Esophagus (tissue), 2 donors: Measurements from ENCODE around the gene PRPH. TPM values are rescaled to one million over a fixed set of nuclear protein-coding genes. Genes with fewer than 3 reads are reported as not detected.
"Not testable (repeated sequence)": the region's sequence is repeated elsewhere in the genome, so short reads cannot be mapped to it uniquely, and the experiment has no call there.

Experiments used
- H3K27ac ChIP-seq, 2 donors: one replicate each; pipeline ENCODE4 v1.5.1; 2013; ENCODE audit warnings: low read depth in 2 of 2, mild to moderate bottlenecking in 2 of 2, inconsistent platforms in 1 of 2, low read length in 1 of 2, moderate library complexity in 1 of 2
- H3K27me3 ChIP-seq, 2 donors: one replicate each; pipeline ENCODE4 v1.6.1; 2013; ENCODE audit warnings: low read length in 2 of 2, control low read depth in 1 of 2, mild to moderate bottlenecking in 1 of 2; ENCODE audit not compliant: insufficient read depth in 2 of 2, control insufficient read depth in 1 of 2
- H3K36me3 ChIP-seq, 2 donors: one replicate each; pipeline ENCODE4 v1.6.1; 2013; ENCODE audit warnings: low read length in 1 of 2; ENCODE audit not compliant: control insufficient read depth in 2 of 2, insufficient read depth in 2 of 2
- H3K4me1 ChIP-seq, 2 donors: one replicate each; pipeline ENCODE4 v1.6.1; 2013; ENCODE audit warnings: low read length in 1 of 2; ENCODE audit not compliant: control insufficient read depth in 2 of 2, insufficient read depth in 2 of 2
- H3K4me3 ChIP-seq, 2 donors: one replicate each; pipeline ENCODE4 v1.5.1; 2013; ENCODE audit warnings: low read length in 2 of 2, mild to moderate bottlenecking in 2 of 2, low read depth in 1 of 2, moderate library complexity in 1 of 2
- H3K9me3 ChIP-seq, 2 donors: one replicate each; pipeline ENCODE4 v1.6.1; 2013; ENCODE audit warnings: mild to moderate bottlenecking in 2 of 2, low read depth in 1 of 2, low read length in 1 of 2, moderate library complexity in 1 of 2; ENCODE audit not compliant: control insufficient read depth in 2 of 2, insufficient read depth in 1 of 2
- WGBS, 2 donors: extraction: QIAGEN DNeasy Blood & Tissue Kit; methylation state at CpG; one replicate each; pipeline ENCODE4 v1.1.7; 2013; 5-methylcytosine and 5-hydroxymethylcytosine counted together
- polyA plus RNA-seq, 2 donors: library from polyadenylated mRNA; stranded (reverse); fragments of 200-250 nt; gene quantifications; one replicate each; pipeline ENCODE4 v1.2.3, GENCODE V29; 2013
- donor health status: healthy with polysubstance abuse.
- donor health status: Bipolar disorder and iron deficiency.

Gene PRPH
- polyA plus RNA-seq, 2 donors, result 0.28 to 0.45 TPM

DNA sequence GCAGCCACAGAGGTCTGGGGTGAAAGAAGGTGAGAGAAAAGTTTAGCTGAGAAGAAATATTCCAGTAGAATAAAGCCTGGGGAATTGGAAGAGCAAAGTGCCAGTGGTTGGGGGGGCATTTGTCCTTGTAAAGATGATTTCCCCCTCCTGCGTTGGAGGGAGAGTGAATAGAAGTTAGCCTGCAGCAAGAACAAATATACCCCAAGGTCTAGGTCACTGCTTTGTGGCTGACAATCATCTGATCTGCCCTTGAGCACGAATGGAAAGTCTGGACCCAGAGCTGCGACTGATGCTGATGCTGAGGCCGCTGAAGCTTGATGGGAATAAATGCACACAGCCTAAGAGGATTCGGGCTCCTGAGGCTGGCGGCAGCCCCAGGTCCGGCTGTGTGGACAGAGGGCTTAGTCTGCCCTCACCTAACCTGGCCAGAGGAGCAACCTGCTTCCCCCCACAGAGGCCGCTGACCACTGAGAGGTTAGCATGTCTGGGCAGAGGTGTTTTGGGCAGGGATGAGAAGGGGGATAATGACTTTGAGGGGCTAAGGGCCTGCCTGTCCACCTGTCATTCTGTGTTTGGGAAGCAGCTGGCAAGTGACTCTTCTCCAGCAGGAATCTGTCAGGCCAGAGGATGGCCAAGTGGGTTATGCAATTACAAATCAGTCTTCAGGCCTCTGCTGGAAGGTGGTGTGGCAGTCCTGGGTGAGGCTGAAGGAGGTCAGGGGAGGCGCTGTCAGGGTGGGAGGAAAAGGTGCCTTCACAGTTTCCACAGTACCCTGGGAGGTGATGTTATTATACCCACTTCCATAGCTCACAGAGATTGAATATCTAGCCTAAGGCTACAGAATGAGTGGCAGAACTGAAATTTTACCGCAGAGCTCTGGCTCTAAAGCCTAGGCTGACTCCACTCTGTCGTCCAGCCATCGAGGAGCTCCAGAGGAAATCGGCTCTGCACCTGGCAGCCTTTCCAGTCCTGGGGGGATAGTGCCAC, 18.4 kb upstream of the PRPH start:
- no peaks in the 10 kb centered on the region for H3K9me3 ChIP-seq
- H3K27ac ChIP-seq, result no peak overlapping the region
- peaks cover 4 to 14% of the 10 kb centered on the region in 2 donors for H3K36me3 ChIP-seq
- no peak overlapping the region for H3K4me3 ChIP-seq
- peaks cover 0 to 3% of the 10 kb centered on the region in 2 donors for H3K4me1 ChIP-seq
- H3K27me3 ChIP-seq, result no peaks in the 10 kb centered on the region
- 76 to 77% methylated on average over 13 of the region's 13 CpGs for WGBS, 2 donors

- H3K27ac ChIP-seq, result no peak overlapping the region
- peaks cover 4 to 13% of the 10 kb centered on the region in 2 donors for H3K36me3 ChIP-seq
- no peak overlapping the region for H3K4me3 ChIP-seq
- H3K27me3 ChIP-seq, result no peaks in the 10 kb centered on the region
- 89 to 91% methylated on average over 7 of the region's 7 CpGs for WGBS, 2 donors
- no peaks in the 10 kb centered on the region for H3K9me3 ChIP-seq
- peaks cover 0 to 3% of the 10 kb centered on the region in 2 donors for H3K4me1 ChIP-seq
Measured at GRCh38 chr12:49277466-49277865, 17.5 kb upstream of the PRPH start.

DNA sequence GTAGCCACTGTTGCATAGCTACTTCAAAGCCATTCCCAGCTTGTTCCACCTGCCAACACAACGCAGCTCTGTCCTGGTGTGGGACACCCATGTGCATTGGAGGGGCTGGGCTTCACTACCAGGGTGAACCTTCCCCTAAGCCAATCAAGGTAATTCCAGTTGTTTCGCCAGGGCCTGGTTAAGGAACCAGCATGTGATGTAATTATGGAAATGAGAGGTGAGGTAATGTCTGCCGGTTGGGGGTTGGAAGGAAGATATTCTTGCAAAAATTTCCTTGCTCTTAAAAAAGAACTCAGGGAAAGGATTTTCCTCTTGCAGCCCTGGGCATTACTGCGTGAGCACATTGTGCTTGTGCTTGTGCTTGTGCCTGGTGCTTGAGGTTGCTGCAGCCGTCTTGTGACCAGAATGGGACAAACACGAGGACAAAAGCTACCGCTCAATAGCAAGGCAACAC, 15.2 kb upstream of the PRPH start:
- Histone ChIP-seq H3K27ac (no peak overlapping the region), H3K4me1 (peaks cover 0 to 3% of the 10 kb centered on the region in 2 donors), H3K27me3 (peaks cover 0 to 1% of the 10 kb centered on the region in 2 donors), H3K36me3 (peaks cover 0 to 2% of the 10 kb centered on the region in 2 donors), H3K4me3 (no peak overlapping the region), H3K9me3 (no peaks in the 10 kb centered on the region)
- WGBS, 2 donors, result 64% methylated on average over 7 of the region's 7 CpGs

DNA sequence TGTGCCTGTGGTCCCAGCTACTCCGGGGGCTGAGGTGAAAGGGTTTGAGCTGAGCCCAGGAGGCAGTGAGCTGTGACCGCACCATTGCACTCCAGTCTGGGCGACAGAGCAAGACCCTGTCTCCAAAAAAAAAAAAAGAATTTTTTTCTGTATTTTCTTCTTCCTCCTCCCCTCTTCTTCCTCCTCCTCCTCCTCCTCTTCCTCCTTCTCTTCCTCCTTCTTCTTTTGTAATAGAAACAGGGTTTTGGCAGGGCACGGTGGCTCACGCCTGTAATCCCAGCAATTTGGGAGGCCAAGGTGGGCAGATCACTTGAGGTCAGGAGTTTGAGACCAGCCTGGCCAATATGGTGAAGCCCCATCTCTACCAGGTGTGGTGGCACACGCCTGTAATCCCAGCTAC, 14.4 kb upstream of the PRPH start:
- H3K27me3 ChIP-seq, H3K4me1 ChIP-seq, H3K4me3 ChIP-seq, H3K9me3 ChIP-seq, H3K36me3 ChIP-seq, H3K27ac ChIP-seq: not testable (repeated sequence)
- WGBS, 2 donors, result 90 to 91% methylated on average over 6 of the region's 6 CpGs

GRCh38 chr12:49282302-49282701, 12.6 kb upstream of the PRPH start:
- no peak overlapping the region for H3K4me3 ChIP-seq
- WGBS, 2 donors, result 80 to 85% methylated on average over 5 of the region's 5 CpGs
- no peak overlapping the region for H3K27ac ChIP-seq
- peaks cover 0 to 3% of the 10 kb centered on the region in 2 donors for H3K27me3 ChIP-seq
- H3K4me1 ChIP-seq, result peaks cover 0 to 3% of the 10 kb centered on the region in 2 donors
- no peaks in the 10 kb centered on the region for H3K9me3 ChIP-seq
- no peaks in the 10 kb centered on the region for H3K36me3 ChIP-seq

DNA sequence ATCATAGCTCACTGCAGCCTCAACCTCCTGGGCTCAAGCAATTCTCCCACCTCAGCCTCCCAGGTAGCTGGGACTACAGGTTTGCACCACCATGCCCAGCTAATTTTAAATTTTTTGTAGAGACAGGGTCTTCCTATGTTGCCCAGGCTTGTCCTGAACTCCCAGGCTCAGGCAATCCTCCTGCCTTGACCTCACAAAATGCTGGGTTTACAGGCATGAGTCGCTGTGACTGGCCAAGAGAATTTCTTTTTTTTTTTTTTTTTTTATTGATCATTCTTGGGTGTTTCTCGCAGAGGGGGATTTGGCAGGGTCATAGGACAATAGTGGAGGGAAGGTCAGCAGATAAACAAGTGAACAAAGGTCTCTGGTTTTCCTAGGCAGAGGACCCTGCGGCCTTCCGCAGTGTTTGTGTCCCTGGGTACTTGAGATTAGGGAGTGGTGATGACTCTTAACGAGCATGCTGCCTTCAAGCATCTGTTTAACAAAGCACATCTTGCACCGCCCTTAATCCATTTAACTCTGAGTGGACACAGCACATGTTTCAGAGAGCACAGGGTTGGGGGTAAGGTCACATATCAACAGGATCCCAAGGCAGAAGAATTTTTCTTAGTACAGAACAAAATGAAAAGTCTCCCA, 12.1 kb upstream of the PRPH start:
- WGBS, 2 donors, result 89 to 90% methylated on average over 1 of the region's 6 CpGs
- H3K27ac ChIP-seq, H3K27me3 ChIP-seq, H3K9me3 ChIP-seq, H3K4me3 ChIP-seq, H3K36me3 ChIP-seq, H3K4me1 ChIP-seq: not testable (repeated sequence)

GRCh38 chr12:49283541-49284429, 11.2 kb upstream of the PRPH start:
- Histone ChIP-seq H3K36me3 (no peaks in the 10 kb centered on the region), H3K27ac (no peak overlapping the region), H3K4me1 (no peaks in the 10 kb centered on the region), H3K27me3 (peaks cover 0 to 3% of the 10 kb centered on the region in 2 donors), H3K4me3 (no peak overlapping the region), H3K9me3 (no peaks in the 10 kb centered on the region)
- 83 to 87% methylated on average over 20 to 25 of the region's 25 CpGs for WGBS, 2 donors

DNA sequence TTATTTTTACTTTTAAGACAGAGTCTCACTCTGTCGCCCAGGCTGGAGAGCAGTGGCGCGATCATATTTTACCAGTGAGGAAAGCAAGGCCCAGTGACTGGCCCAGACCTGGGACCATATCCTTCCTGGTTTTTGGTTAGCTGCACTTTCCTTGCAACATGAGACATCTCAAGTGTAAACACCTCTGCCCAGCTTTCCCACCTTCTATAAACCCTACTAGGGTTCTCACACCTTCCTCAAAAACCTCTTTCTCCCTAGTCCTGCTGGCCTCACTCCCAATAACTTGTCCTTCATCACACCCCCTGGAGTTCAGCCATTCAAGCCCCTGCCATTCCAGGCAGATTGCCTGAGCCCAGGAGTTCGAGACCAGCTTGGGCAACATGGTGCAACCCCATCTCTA, 10.3 kb upstream of the PRPH start:
- peaks cover 0 to 3% of the 10 kb centered on the region in 2 donors for H3K27me3 ChIP-seq
- H3K4me3 ChIP-seq, result no peak overlapping the region
- WGBS, 2 donors, result 91% methylated on average over 4 of the region's 4 CpGs
- no peak overlapping the region for H3K27ac ChIP-seq
- H3K4me1 ChIP-seq, result no peaks in the 10 kb centered on the region
- no peaks in the 10 kb centered on the region for H3K9me3 ChIP-seq
- H3K36me3 ChIP-seq, result no peaks in the 10 kb centered on the region

DNA sequence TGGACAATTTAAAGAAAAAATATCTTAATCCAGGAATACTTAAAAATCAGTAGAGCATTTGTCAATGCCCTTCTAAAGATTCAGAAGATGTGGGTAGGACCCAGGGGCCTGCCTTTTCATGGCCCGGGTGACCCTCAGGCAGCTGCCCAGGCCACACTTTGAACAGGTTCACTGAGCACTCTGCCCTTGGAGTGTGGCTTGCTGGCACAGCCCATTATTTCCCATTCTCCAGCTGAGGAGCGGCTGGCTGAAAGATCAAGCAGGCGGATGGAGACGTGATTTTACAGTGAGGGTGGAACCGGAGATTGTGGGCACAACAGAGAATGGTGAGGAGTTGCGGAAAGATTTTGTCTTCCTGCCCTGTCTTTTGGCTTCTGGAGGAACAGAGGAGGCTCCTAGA, 7.1 kb upstream of the PRPH start:
- H3K27ac ChIP-seq, result no peak overlapping the region
- peaks cover 0 to 3% of the 10 kb centered on the region in 2 donors for H3K27me3 ChIP-seq
- no peak overlapping the region for H3K4me3 ChIP-seq
- WGBS, 2 donors, result 55 to 62% methylated on average over 6 of the region's 6 CpGs
- H3K36me3 ChIP-seq, result no peaks in the 10 kb centered on the region
- H3K4me1 ChIP-seq, result peaks cover 0 to 2% of the 10 kb centered on the region in 2 donors
- H3K9me3 ChIP-seq, result no peaks in the 10 kb centered on the region
